Measurements from ENCODE around the gene THAP7. TPM values are rescaled to one million over a fixed set of nuclear protein-coding genes. Genes with fewer than 3 reads are reported as not detected.
A peak's percentile ranks its signal among the peaks of the same experiment; 100 is the strongest.

THAP7 gene
- total RNA-seq, 4 donors from 2014 or later, result 19.8 to 54.7 (median 29.5) TPM

GRCh38 chr22:20963201-20964052 lies 38.5 kb downstream of the THAP7 start:
- Histone ChIP-seq H3K36me3 (no peaks in the 10 kb centered on the region), H3K4me1 (peaks cover 6 to 23% (median 15%) of the 10 kb centered on the region in 4 donors), H3K9me3 (no peaks in the 10 kb centered on the region), H3K4me3 (no peak overlapping the region), H3K27me3 (no peaks in the 10 kb centered on the region), H3K27ac (no peak overlapping the region)
- no peak for TF ChIP-seq CTCF (IDR thresholded peaks at IDR 0.05)
- no peak for TF ChIP-seq POLR2A (IDR thresholded peaks at IDR 0.05)
- DNase-seq, result peak in 1 of 3 donors; percentile 37

GRCh38 chr22:20962491-20962945 lies 39.4 kb downstream of the THAP7 start:
- no peaks in the 10 kb centered on the region for H3K36me3 ChIP-seq
- no peaks in the 10 kb centered on the region for H3K27me3 ChIP-seq
- TF ChIP-seq POLR2A (IDR thresholded peaks at IDR 0.05) (no peak), CTCF (IDR thresholded peaks at IDR 0.05) (no peak)
- DNase-seq, result peak in 1 of 3 donors; percentile 10
- no peaks in the 10 kb centered on the region for H3K9me3 ChIP-seq
- no peak overlapping the region for H3K4me3 ChIP-seq
- no peak overlapping the region for H3K27ac ChIP-seq
- peaks cover 6 to 29% (median 14%) of the 10 kb centered on the region in 4 donors for H3K4me1 ChIP-seq

GRCh38 chr22:20960609-20961008 lies 41.3 kb downstream of the THAP7 start:
- Histone ChIP-seq H3K36me3 (no peaks in the 10 kb centered on the region), H3K4me3 (no peak overlapping the region), H3K27me3 (no peaks in the 10 kb centered on the region), H3K4me1 (peaks cover 5 to 30% (median 19%) of the 10 kb centered on the region in 4 donors), H3K9me3 (no peaks in the 10 kb centered on the region), H3K27ac (no peak overlapping the region)
- peak in 1 of 3 donors; percentile 15 for DNase-seq
- TF ChIP-seq POLR2A (IDR thresholded peaks at IDR 0.05) (no peak), CTCF (IDR thresholded peaks at IDR 0.05) (no peak)

- no peak overlapping the region for H3K27ac ChIP-seq
- no peak overlapping the region for H3K4me3 ChIP-seq
Observed at GRCh38 chr22:20959578-20960461, 42.1 kb downstream of the THAP7 start.

More at GRCh38 chr22:20959578-20960461, 42.1 kb downstream of the THAP7 start:
- no peaks in the 10 kb centered on the region for H3K27me3 ChIP-seq
- peak in 1 of 3 donors; percentile 18 for DNase-seq
- H3K9me3 ChIP-seq, result no peaks in the 10 kb centered on the region
- peaks cover 3 to 30% (median 13%) of the 10 kb centered on the region in 4 donors for H3K4me1 ChIP-seq
- no peaks in the 10 kb centered on the region for H3K36me3 ChIP-seq
- TF ChIP-seq CTCF (IDR thresholded peaks at IDR 0.05), result no peak
- no peak for TF ChIP-seq POLR2A (IDR thresholded peaks at IDR 0.05)
